ENCODE data around the gene MAP6D1.

The MAP6D1 gene

DNA sequence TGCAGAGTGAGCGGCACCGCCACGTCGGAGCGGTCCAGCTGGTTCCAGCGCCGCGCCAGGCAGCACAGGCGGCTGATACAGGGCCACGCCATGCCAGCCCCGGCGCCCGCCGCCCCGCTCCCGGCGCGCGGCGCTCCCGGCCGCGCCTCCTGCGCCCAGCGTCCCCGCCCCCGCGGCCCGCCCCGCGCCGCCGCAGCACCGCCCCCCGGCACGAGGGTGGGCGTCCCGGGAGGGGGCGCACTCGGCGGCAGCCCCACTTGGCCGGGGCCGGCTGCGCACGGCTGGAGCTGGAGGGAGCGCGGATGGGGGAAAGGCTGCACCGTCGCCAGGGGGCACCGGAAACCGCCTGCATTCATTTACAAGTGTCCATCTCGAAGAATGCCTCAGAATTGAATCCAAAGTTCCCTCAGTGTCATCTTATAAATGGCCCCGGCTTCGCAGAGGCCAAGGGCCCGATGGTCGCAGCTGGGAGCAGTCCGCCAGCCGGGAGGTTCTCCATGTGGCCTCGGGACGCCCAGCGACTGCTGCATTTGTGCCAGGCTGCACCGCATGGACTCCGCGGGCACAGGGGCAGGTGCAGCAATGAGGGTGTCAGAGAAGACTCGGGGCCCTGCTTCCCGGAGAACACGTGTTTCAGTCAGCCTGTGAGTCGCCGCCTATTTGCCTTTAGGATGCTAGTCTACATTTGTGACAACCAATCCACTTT, at the start of gene MAP6D1:
Gene MAP6D1, minus strand, starts transcription at position 122 of the 706 bp plus-strand sequence. Its CDS starts 30 bp downstream, at position 92.
- peak within 1 kb of the TSS; percentile 43 to 51 for H3K9ac ChIP-seq (ENCODE audit: low read length in 2 of 2)
- no peaks in the 10 kb centered on the region for H3K27me3 ChIP-seq (ENCODE audit: control insufficient read depth in 1 of 2, insufficient read depth in 2 of 2, low read length in 2 of 2)
- peak within 1 kb of the TSS; percentile 58 to 74 for H3K4me3 ChIP-seq (ENCODE audit: low read length in 2 of 2)
- no peak within 1 kb of the TSS for H3K27ac ChIP-seq (ENCODE audit: low read length)
- H3K9me3 ChIP-seq (ENCODE audit: control insufficient read depth in 2 of 2, low read length in 2 of 2): no peaks in the 10 kb centered on the region
- peaks cover 11 to 20% of the 10 kb centered on the region in 2 donors for H3K36me3 ChIP-seq (ENCODE audit: control insufficient read depth in 2 of 2, insufficient read depth in 2 of 2, low read length in 2 of 2)
- peaks cover 14% of the 10 kb centered on the region for H3K4me1 ChIP-seq (ENCODE audit: control insufficient read depth, insufficient read depth, low read length)

DNA sequence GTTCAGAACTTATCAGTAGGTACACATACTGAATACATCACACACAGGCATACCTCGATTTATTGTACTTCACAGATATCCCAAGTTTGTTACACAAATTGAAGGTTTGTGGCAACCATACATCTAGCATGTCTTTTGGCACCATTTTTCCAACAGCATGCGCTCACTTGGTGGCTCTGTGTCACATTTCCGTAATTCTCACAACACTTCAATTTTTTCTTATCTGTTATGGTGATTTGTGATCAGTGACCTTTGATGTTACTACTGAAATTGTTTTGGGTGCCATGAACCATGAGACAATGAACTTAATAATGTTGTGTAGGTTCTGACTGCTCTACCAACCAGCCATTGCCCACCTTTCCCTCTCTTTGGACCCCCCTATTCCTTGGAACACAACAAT, 48.5 kb upstream of the MAP6D1 start:
- Histone ChIP-seq H3K36me3 (ENCODE audit: control insufficient read depth in 2 of 2, insufficient read depth in 2 of 2, low read length in 2 of 2) (no peaks in the 10 kb centered on the region), H3K4me3 (ENCODE audit: low read length in 2 of 2) (no peak overlapping the region), H3K9ac (ENCODE audit: low read length in 2 of 2) (no peak overlapping the region), H3K9me3 (ENCODE audit: control insufficient read depth in 2 of 2, low read length in 2 of 2) (no peaks in the 10 kb centered on the region), H3K27me3 (ENCODE audit: control insufficient read depth in 1 of 2, insufficient read depth in 2 of 2, low read length in 2 of 2) (no peaks in the 10 kb centered on the region), H3K4me1 (ENCODE audit: control insufficient read depth, insufficient read depth, low read length) (peaks cover 3% of the 10 kb centered on the region), H3K27ac (ENCODE audit: low read length) (no peak overlapping the region)

DNA sequence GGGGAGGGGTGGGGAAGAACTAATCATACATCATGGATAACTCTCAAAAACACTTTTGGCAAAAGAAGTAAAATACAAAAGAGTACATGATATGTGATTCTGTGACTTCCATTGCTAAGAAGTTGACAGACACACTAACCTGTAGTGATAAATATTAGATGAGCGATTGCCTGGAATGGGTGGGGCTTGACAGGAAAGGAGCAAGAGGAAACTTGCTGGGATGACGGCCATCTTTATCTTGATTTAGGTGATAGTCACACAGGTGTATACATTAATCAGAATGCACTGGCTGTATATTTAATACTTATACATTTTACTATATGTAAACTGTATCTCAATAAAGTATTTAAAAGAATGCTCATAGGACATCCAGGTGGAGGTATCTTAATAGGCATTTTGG, 46.2 kb upstream of the MAP6D1 start:
- Histone ChIP-seq H3K27ac (ENCODE audit: low read length) (no peak overlapping the region), H3K27me3 (ENCODE audit: control insufficient read depth in 1 of 2, insufficient read depth in 2 of 2, low read length in 2 of 2) (no peaks in the 10 kb centered on the region), H3K4me3 (ENCODE audit: low read length in 2 of 2) (no peak overlapping the region), H3K36me3 (ENCODE audit: control insufficient read depth in 2 of 2, insufficient read depth in 2 of 2, low read length in 2 of 2) (peaks cover 3 to 7% of the 10 kb centered on the region in 2 donors), H3K9me3 (ENCODE audit: control insufficient read depth in 2 of 2, low read length in 2 of 2) (no peaks in the 10 kb centered on the region), H3K4me1 (ENCODE audit: control insufficient read depth, insufficient read depth, low read length) (peaks cover 3% of the 10 kb centered on the region), H3K9ac (ENCODE audit: low read length in 2 of 2) (no peak overlapping the region)

DNA sequence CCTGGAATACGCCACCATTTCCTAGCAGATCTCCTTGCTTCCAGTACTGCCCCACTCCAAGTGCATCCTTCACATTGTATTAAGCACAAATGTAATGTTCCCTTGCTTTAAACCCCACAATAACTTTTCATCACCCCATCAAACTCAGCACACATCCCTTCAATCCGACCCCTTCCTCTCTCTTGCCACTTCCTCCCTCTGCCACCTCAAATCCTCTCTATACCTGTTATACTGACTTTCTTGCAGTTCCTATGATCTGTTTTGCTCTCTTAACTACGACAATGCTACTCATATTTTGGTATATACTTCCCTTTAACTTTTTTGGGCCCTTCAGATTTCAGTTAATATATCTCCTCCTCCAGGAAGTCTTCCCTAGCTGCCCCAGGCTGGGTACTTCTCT, 45.2 kb upstream of the MAP6D1 start:
- H3K4me1 ChIP-seq (ENCODE audit: control insufficient read depth, insufficient read depth, low read length): peaks cover 3% of the 10 kb centered on the region
- H3K9ac ChIP-seq (ENCODE audit: low read length in 2 of 2): no peak overlapping the region
- H3K36me3 ChIP-seq (ENCODE audit: control insufficient read depth in 2 of 2, insufficient read depth in 2 of 2, low read length in 2 of 2): peaks cover 7 to 15% of the 10 kb centered on the region in 2 donors
- H3K27me3 ChIP-seq (ENCODE audit: control insufficient read depth in 1 of 2, insufficient read depth in 2 of 2, low read length in 2 of 2): no peaks in the 10 kb centered on the region
- no peak overlapping the region for H3K4me3 ChIP-seq (ENCODE audit: low read length in 2 of 2)
- H3K27ac ChIP-seq (ENCODE audit: low read length): no peak overlapping the region
- no peaks in the 10 kb centered on the region for H3K9me3 ChIP-seq (ENCODE audit: control insufficient read depth in 2 of 2, low read length in 2 of 2)

DNA sequence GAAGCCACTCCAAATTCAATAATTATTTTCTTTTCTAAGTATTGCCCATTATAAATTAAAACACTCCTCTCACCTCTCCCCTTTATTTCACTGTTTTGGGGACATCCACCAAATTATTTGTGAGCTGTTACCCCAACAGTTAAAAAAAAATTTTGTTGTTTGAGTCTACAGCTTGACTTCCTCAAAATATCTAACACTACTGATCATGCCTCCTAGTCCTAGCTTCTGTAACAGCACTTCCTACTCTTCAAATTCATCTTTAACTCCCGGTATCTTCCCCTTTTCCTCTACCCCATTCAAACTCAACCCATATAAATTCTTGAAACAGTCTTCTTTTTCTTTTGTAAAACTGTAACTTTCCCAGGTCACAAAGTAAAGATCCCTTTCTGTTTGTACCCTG, 43.4 kb upstream of the MAP6D1 start:
- Histone ChIP-seq H3K27me3 (ENCODE audit: control insufficient read depth in 1 of 2, insufficient read depth in 2 of 2, low read length in 2 of 2) (no peaks in the 10 kb centered on the region), H3K36me3 (ENCODE audit: control insufficient read depth in 2 of 2, insufficient read depth in 2 of 2, low read length in 2 of 2) (peaks cover 17 to 24% of the 10 kb centered on the region in 2 donors), H3K9ac (ENCODE audit: low read length in 2 of 2) (no peak overlapping the region), H3K9me3 (ENCODE audit: control insufficient read depth in 2 of 2, low read length in 2 of 2) (no peaks in the 10 kb centered on the region), H3K4me1 (ENCODE audit: control insufficient read depth, insufficient read depth, low read length) (no peaks in the 10 kb centered on the region), H3K27ac (ENCODE audit: low read length) (no peak overlapping the region), H3K4me3 (ENCODE audit: low read length in 2 of 2) (no peak overlapping the region)

DNA sequence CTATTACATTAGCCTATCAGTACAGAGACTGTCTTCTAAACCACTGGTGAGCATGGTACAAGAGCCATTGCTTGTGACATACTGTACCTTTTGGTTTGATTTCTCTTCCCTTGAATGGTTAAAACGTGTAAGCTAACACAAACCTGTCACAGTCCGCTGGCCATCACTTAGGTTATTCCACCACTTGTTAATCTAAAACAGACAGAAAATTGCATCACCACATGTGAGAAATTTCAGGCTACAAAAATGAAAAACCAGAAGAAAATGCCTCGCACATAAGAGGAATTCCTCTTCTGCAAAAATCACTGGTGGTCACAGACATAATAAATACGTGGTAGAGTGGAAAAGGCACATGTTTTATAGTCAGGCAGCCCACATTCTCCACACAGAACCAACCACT, 37.2 kb upstream of the MAP6D1 start:
- Histone ChIP-seq H3K4me3 (ENCODE audit: low read length in 2 of 2) (no peak overlapping the region), H3K4me1 (ENCODE audit: control insufficient read depth, insufficient read depth, low read length) (no peaks in the 10 kb centered on the region), H3K27ac (ENCODE audit: low read length) (no peak overlapping the region), H3K27me3 (ENCODE audit: control insufficient read depth in 1 of 2, insufficient read depth in 2 of 2, low read length in 2 of 2) (no peaks in the 10 kb centered on the region), H3K9me3 (ENCODE audit: control insufficient read depth in 2 of 2, low read length in 2 of 2) (no peaks in the 10 kb centered on the region), H3K36me3 (ENCODE audit: control insufficient read depth in 2 of 2, insufficient read depth in 2 of 2, low read length in 2 of 2) (peaks cover 39 to 46% of the 10 kb centered on the region in 2 donors), H3K9ac (ENCODE audit: low read length in 2 of 2) (no peak overlapping the region)

DNA sequence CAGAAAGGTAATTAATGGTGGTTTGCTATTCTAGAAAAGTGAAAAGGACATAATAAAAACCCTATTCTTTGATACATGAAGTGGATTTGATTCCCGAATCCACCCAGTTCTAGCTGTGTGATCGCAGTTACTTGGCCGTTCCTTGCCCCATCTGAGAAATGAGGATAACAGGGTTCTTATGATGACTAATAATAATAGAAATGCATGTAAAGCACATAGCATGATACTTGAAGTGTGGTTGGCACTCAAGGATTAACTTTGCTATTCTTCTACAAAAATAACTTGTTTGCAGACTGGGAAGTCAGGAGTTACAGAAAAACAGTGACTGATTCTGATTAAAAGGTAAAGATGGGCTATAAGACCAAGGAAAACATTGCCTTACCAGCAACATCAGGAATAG, 32.5 kb upstream of the MAP6D1 start:
- Histone ChIP-seq H3K9me3 (ENCODE audit: control insufficient read depth in 2 of 2, low read length in 2 of 2) (no peaks in the 10 kb centered on the region), H3K36me3 (ENCODE audit: control insufficient read depth in 2 of 2, insufficient read depth in 2 of 2, low read length in 2 of 2) (peaks cover 27 to 30% of the 10 kb centered on the region in 2 donors), H3K27me3 (ENCODE audit: control insufficient read depth in 1 of 2, insufficient read depth in 2 of 2, low read length in 2 of 2) (no peaks in the 10 kb centered on the region), H3K9ac (ENCODE audit: low read length in 2 of 2) (no peak overlapping the region), H3K4me1 (ENCODE audit: control insufficient read depth, insufficient read depth, low read length) (no peaks in the 10 kb centered on the region), H3K4me3 (ENCODE audit: low read length in 2 of 2) (no peak overlapping the region), H3K27ac (ENCODE audit: low read length) (no peak overlapping the region)

DNA sequence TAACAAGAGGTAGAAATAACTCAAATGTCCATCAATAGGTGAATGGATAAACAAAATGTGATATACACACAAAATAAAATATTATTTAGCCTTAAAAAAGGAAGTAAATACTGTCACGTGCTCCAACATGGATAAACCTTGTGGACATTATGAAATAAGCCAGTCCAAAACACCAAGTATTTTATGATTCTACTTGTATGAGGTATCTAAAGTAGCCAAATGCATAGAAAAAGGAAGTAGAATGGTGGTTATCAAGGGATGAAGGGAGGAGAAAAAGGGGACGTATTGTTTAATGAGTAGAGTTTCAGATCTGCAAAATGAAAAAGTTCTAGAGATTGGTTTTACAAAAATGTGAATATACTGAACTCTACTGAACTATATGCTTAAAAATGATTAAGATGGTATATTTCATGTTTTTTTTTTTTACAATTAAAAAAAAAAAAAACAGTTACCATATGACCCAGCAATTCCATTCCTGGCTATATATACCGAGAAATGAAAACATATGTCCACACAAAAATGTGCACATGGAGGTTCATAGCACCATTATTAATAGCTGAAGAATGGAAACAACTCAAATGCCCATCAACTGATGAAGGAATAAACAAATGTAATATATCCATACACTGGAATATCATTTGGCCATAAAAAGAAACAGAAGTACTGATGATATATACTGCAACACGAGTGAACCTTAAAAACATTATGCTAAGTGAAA, 29.1 kb upstream of the MAP6D1 start:
- Histone ChIP-seq H3K9me3 (ENCODE audit: control insufficient read depth in 2 of 2, low read length in 2 of 2) (no peaks in the 10 kb centered on the region), H3K36me3 (ENCODE audit: control insufficient read depth in 2 of 2, insufficient read depth in 2 of 2, low read length in 2 of 2) (peaks cover 11 to 15% of the 10 kb centered on the region in 2 donors), H3K4me1 (ENCODE audit: control insufficient read depth, insufficient read depth, low read length) (no peaks in the 10 kb centered on the region), H3K9ac (ENCODE audit: low read length in 2 of 2) (no peak overlapping the region), H3K27ac (ENCODE audit: low read length) (no peak overlapping the region), H3K4me3 (ENCODE audit: low read length in 2 of 2) (no peak overlapping the region), H3K27me3 (ENCODE audit: control insufficient read depth in 1 of 2, insufficient read depth in 2 of 2, low read length in 2 of 2) (no peaks in the 10 kb centered on the region)

DNA sequence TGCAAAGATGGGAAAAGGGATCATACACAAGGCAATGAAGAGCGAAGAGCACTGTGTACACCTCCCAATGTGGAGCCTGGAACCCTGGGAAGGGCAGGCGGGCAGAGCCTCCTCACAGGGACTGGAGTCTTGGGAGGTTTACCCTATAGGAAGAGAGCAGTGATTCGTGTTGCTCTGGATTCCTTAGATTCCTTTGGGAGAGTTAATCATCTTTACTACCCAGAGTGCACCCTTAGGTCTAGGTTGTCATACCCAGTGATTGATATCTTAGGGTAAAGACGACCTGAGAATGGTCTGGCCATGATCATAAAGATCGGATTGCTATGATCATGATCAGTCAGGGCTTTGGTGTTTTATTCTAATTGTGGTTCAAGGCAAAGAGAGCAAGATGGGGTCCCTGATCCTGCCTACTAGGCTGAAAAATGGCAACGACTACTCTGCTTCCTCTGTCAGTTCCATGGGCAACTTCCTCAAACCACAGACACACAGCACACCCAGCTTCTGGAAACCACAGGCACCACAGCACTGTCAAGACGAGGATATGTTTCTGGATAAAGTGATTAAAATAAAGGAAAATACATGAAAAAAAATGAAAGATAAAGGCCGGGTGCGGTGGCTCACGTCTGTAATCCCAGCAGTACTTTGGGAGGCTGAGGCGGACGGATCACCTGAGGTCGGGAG, 20.4 kb upstream of the MAP6D1 start:
- Histone ChIP-seq H3K4me3 (ENCODE audit: low read length in 2 of 2) (no peak overlapping the region), H3K27ac (ENCODE audit: low read length) (no peak overlapping the region), H3K9ac (ENCODE audit: low read length in 2 of 2) (no peak overlapping the region), H3K4me1 (ENCODE audit: control insufficient read depth, insufficient read depth, low read length) (no peaks in the 10 kb centered on the region), H3K9me3 (ENCODE audit: control insufficient read depth in 2 of 2, low read length in 2 of 2) (no peaks in the 10 kb centered on the region), H3K36me3 (ENCODE audit: control insufficient read depth in 2 of 2, insufficient read depth in 2 of 2, low read length in 2 of 2) (peaks cover 20 to 34% of the 10 kb centered on the region in 2 donors), H3K27me3 (ENCODE audit: control insufficient read depth in 1 of 2, insufficient read depth in 2 of 2, low read length in 2 of 2) (no peaks in the 10 kb centered on the region)

DNA sequence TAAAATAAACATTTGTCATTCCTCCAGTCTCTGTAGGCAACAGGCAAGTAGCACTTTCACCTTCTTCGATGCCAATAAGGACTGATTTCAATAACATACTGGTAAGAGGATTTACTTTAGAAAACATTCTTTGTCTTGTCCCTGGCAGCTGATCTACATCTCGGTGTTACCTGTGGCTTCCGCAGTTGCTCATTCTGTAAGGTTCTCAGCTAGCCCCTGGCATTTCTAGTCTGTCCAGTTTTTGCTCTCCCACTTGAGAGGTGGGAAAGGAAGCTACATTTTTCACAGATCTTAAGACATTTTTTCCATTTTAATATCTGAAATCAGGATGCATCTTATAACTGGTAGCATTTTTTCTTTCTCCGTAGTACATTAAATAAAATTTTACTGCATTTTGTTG, 19.7 kb upstream of the MAP6D1 start:
- peaks cover 24 to 35% of the 10 kb centered on the region in 2 donors for H3K36me3 ChIP-seq (ENCODE audit: control insufficient read depth in 2 of 2, insufficient read depth in 2 of 2, low read length in 2 of 2)
- H3K9ac ChIP-seq (ENCODE audit: low read length in 2 of 2): no peak overlapping the region
- no peaks in the 10 kb centered on the region for H3K4me1 ChIP-seq (ENCODE audit: control insufficient read depth, insufficient read depth, low read length)
- no peaks in the 10 kb centered on the region for H3K27me3 ChIP-seq (ENCODE audit: control insufficient read depth in 1 of 2, insufficient read depth in 2 of 2, low read length in 2 of 2)
- H3K27ac ChIP-seq (ENCODE audit: low read length): no peak overlapping the region
- H3K9me3 ChIP-seq (ENCODE audit: control insufficient read depth in 2 of 2, low read length in 2 of 2): no peaks in the 10 kb centered on the region
- no peak overlapping the region for H3K4me3 ChIP-seq (ENCODE audit: low read length in 2 of 2)
